Dendritic cell treated with granulocyte-macrophage colony-stimulating factor and Interleukin-4, amounts not matched to agents 40 ng/mL and 50 ng/mL, for 4 days (primary cell): ENCODE data around the gene HS3ST1.

Experiments used
- H3K27ac Mint-ChIP-seq: one replicate; pipeline ENCODE4 v1.8.0; 2022; ENCODE audit warnings: mild to moderate bottlenecking, mixed read lengths
- H3K27me3 Mint-ChIP-seq: one replicate; pipeline ENCODE4 v1.8.0; 2022; ENCODE audit warnings: mild to moderate bottlenecking, mixed read lengths
- H3K36me3 Mint-ChIP-seq: one replicate; pipeline ENCODE4 v1.8.0; 2022; ENCODE audit warnings: low read depth, mixed read lengths
- H3K4me1 Mint-ChIP-seq: one replicate; pipeline ENCODE4 v1.8.0; 2022; ENCODE audit warnings: low read depth, mixed read lengths
- H3K4me3 Mint-ChIP-seq: one replicate; pipeline ENCODE4 v1.8.0; 2022; ENCODE audit warnings: mild to moderate bottlenecking, moderate library complexity, mixed read lengths
- H3K9me3 Mint-ChIP-seq: one replicate; pipeline ENCODE4 v1.8.0; 2022; ENCODE audit warnings: mixed read lengths
- intact Hi-C: fragments of 100-400 bp; cut with micrococcal nuclease; formaldehyde crosslinking; loops from one replicate; pipeline ENCODE4 v1.15.0; 2022

HS3ST1 gene

DNA sequence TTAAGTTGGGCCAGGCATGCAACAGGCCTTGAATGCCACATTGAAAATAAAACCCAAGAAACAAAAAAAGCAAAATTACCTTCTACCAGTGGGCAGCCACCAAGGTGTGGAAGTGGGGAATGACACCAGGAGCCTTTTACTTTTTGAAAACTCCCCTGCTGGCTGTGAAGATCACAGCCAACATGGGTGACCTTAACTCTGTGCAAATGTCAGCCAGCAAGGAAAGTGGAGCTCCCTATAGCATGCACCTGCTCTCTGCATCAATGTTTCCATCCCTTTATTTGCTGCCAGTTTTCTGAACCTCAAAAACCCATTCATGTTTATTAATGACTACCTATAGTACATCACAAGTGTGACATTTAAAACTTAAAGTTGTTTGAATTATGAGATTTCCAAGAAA is 63.7 kb downstream of the HS3ST1 start:
- Mint-ChIP-seq H3K27me3 (peaks cover 17% of the 10 kb centered on the region), H3K9me3 (peaks cover 8% of the 10 kb centered on the region), H3K4me3 (no peak overlapping the region), H3K36me3 (no peaks in the 10 kb centered on the region), H3K4me1 (peaks cover 7% of the 10 kb centered on the region), H3K27ac (no peak overlapping the region)
- intact Hi-C loops: no loop called here

DNA sequence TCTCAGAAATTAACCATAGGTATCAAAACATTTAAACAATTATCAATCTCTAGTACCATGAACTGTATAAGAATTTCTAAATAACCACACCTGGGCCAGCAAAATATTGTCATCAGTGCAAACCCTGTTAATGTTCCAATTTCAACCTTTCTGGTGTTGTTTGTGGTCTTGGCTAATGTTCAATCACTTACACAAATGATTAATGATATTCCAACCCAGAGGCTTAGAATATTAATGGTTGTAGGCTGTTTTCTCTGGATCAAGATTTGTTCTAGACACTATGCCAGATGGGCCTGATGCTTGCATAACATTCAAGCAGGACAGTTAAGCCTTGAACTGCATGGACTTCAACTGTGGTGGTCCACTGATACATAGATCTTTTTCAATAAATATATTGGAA is 69.1 kb downstream of the HS3ST1 start:
- intact Hi-C loops: no loop called here
- Mint-ChIP-seq H3K9me3 (peaks cover 14% of the 10 kb centered on the region), H3K4me1 (no peaks in the 10 kb centered on the region), H3K27me3 (no peaks in the 10 kb centered on the region), H3K36me3 (no peaks in the 10 kb centered on the region), H3K27ac (no peak overlapping the region), H3K4me3 (no peak overlapping the region)

DNA sequence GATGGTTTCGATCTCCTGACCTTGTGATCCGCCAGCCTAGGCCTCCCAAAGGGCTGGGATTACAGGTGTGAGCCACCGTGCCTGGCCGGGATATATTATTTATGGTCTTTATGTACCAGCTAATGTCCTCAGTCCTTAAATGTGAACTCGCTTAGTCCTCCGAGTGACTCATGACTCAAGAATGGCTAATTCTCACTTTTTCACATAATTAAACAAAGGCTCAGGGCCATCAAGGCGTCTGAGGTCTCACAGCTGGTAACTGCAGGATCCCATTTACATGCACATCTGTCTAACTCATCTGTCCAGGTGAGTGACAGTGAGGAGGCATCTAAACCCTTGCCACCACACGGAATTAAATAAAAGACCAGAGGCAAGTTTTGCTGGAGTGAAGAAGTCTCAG is 73.5 kb downstream of the HS3ST1 start:
- H3K27me3 Mint-ChIP-seq: no peaks in the 10 kb centered on the region

DNA sequence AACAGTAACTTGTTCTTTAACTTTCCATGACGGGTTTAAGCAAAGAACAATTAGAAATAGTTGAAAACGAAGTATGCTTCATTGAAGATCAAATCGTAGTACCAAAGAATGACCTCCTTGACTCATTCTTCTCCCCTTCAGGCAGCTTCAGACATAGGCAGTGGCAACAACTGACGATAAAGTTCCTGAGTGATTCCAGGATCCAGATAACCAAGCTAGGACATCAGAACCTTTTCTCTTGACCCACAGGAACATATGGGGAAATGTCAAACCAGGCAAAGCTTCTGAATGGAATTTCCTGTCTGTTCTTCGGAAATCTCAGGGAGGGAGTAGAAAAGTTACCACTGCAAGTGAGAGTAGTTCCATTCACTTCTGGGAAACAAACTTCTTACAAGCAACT is 74.2 kb downstream of the HS3ST1 start:
- Mint-ChIP-seq H3K36me3 (no peaks in the 10 kb centered on the region), H3K27me3 (no peaks in the 10 kb centered on the region), H3K9me3 (peaks cover 14% of the 10 kb centered on the region), H3K4me3 (no peak overlapping the region), H3K4me1 (peaks cover 5% of the 10 kb centered on the region), H3K27ac (no peak overlapping the region)
- intact Hi-C loops: no loop called here

More for the DNA sequence above, 73.5 kb downstream of the HS3ST1 start:
- Mint-ChIP-seq H3K4me3 (no peak overlapping the region), H3K4me1 (no peaks in the 10 kb centered on the region), H3K9me3 (peaks cover 14% of the 10 kb centered on the region), H3K27ac (no peak overlapping the region), H3K36me3 (no peaks in the 10 kb centered on the region)
- intact Hi-C loops: no loop called here

DNA sequence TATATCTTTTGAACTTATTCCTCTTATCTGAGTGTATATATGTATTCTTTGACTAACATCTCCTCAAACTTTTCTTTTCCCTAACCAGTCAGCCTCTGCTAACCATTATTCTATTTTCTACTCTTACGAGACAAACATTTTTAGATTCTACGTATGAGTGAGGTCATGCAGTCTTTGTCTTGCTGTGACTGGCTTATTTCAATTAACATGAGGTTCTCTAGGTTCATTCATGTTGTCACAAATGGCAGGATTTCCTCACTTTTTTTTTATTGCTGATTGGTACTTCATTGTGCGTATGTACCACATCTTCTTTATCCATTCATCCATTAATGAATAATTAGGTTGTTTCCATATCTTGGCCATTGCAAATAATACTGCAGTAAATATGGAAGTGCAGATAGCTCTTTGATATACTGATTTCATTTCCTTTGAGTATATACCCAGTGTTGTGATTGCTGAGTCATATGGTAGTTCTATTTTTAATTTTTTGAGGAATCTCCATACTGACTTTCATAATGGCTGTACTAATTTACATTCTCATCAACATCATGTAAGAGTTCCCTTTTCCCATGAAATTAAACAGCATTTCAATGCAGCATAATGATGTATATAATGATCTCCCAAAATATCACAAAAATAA is 80.1 kb downstream of the HS3ST1 start:
- Mint-ChIP-seq H3K4me1 (peaks cover 18% of the 10 kb centered on the region), H3K36me3 (no peaks in the 10 kb centered on the region), H3K4me3 (no peak overlapping the region), H3K27ac (no peak overlapping the region), H3K27me3 (no peaks in the 10 kb centered on the region), H3K9me3 (no peaks in the 10 kb centered on the region)
- intact Hi-C loops: no loop called here

DNA sequence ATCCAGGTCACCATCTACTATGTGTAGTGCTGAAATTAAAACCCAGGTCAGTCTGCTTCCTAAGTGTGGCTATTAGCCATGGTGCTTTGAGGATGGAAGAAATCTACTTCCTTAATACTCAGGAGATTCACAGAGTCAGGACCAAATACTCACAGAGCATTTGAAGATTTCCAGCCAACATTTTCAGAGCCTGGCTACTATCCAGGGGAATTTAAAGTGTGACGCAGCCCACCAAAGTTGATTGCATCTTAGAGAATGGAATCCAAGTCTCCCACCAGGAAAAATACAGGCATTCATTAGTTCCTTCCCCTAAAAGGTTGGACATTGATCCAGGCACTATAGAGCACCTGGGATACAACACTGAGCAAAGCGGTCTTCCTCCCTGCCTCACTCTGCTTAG is 83.8 kb downstream of the HS3ST1 start:
- H3K36me3 Mint-ChIP-seq: no peaks in the 10 kb centered on the region
- no peaks in the 10 kb centered on the region for H3K9me3 Mint-ChIP-seq
- H3K27me3 Mint-ChIP-seq: no peaks in the 10 kb centered on the region
- intact Hi-C loops: no loop called here
- peak overlapping the region; percentile 20 for H3K27ac Mint-ChIP-seq
- no peak overlapping the region for H3K4me3 Mint-ChIP-seq
- peaks cover 31% of the 10 kb centered on the region for H3K4me1 Mint-ChIP-seq

DNA sequence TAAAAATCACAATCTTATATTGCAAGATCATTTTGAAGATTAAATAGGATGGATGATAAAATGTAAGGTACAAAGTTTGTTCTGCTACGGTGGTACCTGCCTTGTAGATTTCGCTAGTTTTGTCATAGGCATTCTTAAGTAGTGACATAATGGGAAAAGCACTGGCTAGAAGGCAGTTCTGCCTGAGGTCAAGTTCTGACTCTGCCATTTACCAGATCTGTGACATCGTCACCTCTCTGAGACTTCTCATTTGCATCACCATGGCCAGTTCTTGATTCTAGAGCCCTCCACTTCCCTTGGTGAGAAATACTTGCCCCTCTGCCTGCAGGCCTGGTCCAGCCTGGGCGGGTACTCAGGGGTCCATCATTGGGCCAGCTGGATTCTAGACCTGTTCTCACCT is 85.2 kb downstream of the HS3ST1 start:
- H3K27me3 Mint-ChIP-seq: no peaks in the 10 kb centered on the region
- no peaks in the 10 kb centered on the region for H3K9me3 Mint-ChIP-seq
- no peak overlapping the region for H3K4me3 Mint-ChIP-seq
- H3K4me1 Mint-ChIP-seq: peaks cover 24% of the 10 kb centered on the region
- no peaks in the 10 kb centered on the region for H3K36me3 Mint-ChIP-seq
- intact Hi-C loops: no loop called here
- no peak overlapping the region for H3K27ac Mint-ChIP-seq
